ENCODE measurements around the gene CLN5.
A peak's percentile ranks its signal among the peaks of the same experiment; 100 is the strongest.

CLN5 gene

GRCh38 chr13:77022341-77022740 is 30.5 kb downstream of the CLN5 start:
- no peak for DNase-seq

GRCh38 chr13:77026255-77026860 is 34.5 kb downstream of the CLN5 start:
- DNase-seq, result peak; percentile 79

GRCh38 chr13:77026861-77027621 is 35.2 kb downstream of the CLN5 start, which contains the start of gene FBXL3:
TSS of gene FBXL3 (minus strand) at chr13:77027159. CDS start at chr13:77021860, 5,299 bp downstream.
- DNase-seq, result peak; percentile 85

- no peak for DNase-seq
These were observed 36.3 kb downstream of the CLN5 start for GRCh38 chr13:77028202-77028601.

GRCh38 chr13:77029436-77029835 is 37.6 kb downstream of the CLN5 start:
- DNase-seq, result no peak

GRCh38 chr13:77031656-77032243 is 39.9 kb downstream of the CLN5 start:
- DNase-seq, result no peak

- DNase-seq, result no peak
These were observed 41.9 kb downstream of the CLN5 start for GRCh38 chr13:77033717-77034302.

GRCh38 chr13:77034881-77035280 is 43.0 kb downstream of the CLN5 start:
- DNase-seq, result no peak

GRCh38 chr13:77036279-77036678 is 44.4 kb downstream of the CLN5 start:
- no peak for DNase-seq

- no peak for DNase-seq
These were observed 47.1 kb downstream of the CLN5 start for GRCh38 chr13:77038907-77039480.

- DNase-seq, result no peak
These were observed 48.2 kb downstream of the CLN5 start for GRCh38 chr13:77040076-77040475.

- no peak for DNase-seq
These were observed 49.0 kb downstream of the CLN5 start for GRCh38 chr13:77040835-77041234.

- no peak for DNase-seq
These were observed 50.8 kb downstream of the CLN5 start for GRCh38 chr13:77042566-77043177.

GRCh38 chr13:77047649-77048343 is 55.9 kb downstream of the CLN5 start:
- no peak for DNase-seq

GRCh38 chr13:77048681-77049080 is 56.8 kb downstream of the CLN5 start:
- DNase-seq, result no peak

- no peak for DNase-seq
These were observed 61.3 kb downstream of the CLN5 start for GRCh38 chr13:77053192-77053591.
